IMR-90 (cell line): ENCODE results near the gene FADS2.

Experiments used
- CEBPB ChIP-seq: IDR thresholded peaks from 2 replicates; pipeline ENCODE4 v1.6.1; 2012; ENCODE audit warnings: low read depth, low read length, improper control_type of control experiment
- POLR2A ChIP-seq: IDR thresholded peaks from 2 replicates; pipeline ENCODE4 v1.6.1; 2012; ENCODE audit warnings: mild to moderate bottlenecking, low read depth, low read length
- TF ChIP-seq, protein P1 (sequence below): conservative IDR thresholded peaks from 2 replicates; pipeline ENCODE4 v1.5.1; 2012; ENCODE audit warnings: mild to moderate bottlenecking, low read depth, low read length, improper control_type of control experiment
- TF ChIP-seq, protein P2 (sequence below): fragments of 150-350 bp; IDR thresholded peaks from 2 replicates; pipeline ENCODE4 v1.6.1; 2016; ENCODE audit warnings: low read depth, mild to moderate bottlenecking, low read length, moderate library complexity, borderline replicate concordance

DNA sequence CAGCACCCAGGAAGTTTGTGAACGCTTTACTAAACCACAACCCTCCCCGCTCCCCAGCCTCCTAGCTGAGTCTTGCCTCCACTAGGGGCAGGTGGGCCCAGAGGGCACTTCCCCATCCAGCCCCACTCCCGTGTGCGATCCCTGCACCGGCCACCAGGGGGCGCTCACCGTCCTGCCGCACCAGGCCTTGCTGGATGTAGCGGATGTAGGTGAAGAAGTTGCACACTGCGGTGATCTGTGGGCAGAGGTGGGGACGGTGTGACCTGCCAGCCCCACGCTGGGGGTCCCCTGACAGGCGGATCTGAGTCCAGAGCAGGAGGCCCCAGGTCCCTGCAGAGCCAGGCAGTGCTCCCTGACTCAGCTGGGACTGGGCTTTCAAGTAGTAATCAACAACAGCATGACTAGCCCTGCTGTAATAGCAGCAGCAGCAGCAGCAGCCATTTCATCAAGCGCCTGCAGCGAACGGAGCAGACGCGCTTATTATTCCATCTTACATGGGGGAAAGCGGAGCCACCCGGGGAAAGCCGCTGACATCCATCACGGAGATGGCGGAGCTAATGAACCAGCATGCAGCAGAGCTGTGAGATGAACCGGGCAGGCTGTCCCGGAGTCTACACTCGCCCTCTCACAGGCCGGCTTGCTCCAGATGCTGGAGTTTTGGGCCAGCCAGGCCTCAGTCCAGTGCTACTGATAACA lies 71.2 kb downstream of the FADS2 start:
- TF ChIP-seq, protein P1, sequence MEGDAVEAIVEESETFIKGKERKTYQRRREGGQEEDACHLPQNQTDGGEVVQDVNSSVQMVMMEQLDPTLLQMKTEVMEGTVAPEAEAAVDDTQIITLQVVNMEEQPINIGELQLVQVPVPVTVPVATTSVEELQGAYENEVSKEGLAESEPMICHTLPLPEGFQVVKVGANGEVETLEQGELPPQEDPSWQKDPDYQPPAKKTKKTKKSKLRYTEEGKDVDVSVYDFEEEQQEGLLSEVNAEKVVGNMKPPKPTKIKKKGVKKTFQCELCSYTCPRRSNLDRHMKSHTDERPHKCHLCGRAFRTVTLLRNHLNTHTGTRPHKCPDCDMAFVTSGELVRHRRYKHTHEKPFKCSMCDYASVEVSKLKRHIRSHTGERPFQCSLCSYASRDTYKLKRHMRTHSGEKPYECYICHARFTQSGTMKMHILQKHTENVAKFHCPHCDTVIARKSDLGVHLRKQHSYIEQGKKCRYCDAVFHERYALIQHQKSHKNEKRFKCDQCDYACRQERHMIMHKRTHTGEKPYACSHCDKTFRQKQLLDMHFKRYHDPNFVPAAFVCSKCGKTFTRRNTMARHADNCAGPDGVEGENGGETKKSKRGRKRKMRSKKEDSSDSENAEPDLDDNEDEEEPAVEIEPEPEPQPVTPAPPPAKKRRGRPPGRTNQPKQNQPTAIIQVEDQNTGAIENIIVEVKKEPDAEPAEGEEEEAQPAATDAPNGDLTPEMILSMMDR: peak; percentile 98
- TF ChIP-seq POLR2A (no peak), CEBPB (no peak)
- TF ChIP-seq, protein P2, sequence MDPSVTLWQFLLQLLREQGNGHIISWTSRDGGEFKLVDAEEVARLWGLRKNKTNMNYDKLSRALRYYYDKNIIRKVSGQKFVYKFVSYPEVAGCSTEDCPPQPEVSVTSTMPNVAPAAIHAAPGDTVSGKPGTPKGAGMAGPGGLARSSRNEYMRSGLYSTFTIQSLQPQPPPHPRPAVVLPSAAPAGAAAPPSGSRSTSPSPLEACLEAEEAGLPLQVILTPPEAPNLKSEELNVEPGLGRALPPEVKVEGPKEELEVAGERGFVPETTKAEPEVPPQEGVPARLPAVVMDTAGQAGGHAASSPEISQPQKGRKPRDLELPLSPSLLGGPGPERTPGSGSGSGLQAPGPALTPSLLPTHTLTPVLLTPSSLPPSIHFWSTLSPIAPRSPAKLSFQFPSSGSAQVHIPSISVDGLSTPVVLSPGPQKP: no peak
